ENCODE data around the gene PRKAR1A. TPM values are rescaled to one million over a fixed set of nuclear protein-coding genes. Genes with fewer than 3 reads are reported as not detected.

PRKAR1A gene
- total RNA-seq, 1 donor = 267 TPM

DNA sequence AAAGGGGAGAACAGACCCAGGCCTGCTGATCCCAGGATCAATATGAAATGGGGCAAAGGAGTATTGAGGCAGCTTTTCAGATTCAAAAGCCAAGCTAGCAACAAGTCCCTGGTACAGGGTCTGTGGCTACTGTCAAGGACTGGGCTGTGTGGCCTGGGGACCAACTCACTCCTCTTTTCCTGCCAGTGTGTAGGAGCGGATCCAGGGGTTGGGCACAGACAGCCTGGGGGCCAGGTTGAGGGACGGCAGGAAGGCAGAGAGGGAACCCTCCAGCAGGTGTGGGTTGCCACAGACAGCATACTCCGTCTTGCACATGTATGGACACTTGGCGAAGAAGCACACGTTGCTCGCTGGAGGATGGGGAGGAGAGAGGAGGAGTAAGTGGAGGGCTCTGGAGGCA, 29.6 kb downstream of the PRKAR1A start:
- no peak for DNase-seq (ENCODE audit: low read depth)
- no peak overlapping the region for H3K4me3 ChIP-seq (ENCODE audit: low read depth, low read length)
- TF ChIP-seq, protein P1, sequence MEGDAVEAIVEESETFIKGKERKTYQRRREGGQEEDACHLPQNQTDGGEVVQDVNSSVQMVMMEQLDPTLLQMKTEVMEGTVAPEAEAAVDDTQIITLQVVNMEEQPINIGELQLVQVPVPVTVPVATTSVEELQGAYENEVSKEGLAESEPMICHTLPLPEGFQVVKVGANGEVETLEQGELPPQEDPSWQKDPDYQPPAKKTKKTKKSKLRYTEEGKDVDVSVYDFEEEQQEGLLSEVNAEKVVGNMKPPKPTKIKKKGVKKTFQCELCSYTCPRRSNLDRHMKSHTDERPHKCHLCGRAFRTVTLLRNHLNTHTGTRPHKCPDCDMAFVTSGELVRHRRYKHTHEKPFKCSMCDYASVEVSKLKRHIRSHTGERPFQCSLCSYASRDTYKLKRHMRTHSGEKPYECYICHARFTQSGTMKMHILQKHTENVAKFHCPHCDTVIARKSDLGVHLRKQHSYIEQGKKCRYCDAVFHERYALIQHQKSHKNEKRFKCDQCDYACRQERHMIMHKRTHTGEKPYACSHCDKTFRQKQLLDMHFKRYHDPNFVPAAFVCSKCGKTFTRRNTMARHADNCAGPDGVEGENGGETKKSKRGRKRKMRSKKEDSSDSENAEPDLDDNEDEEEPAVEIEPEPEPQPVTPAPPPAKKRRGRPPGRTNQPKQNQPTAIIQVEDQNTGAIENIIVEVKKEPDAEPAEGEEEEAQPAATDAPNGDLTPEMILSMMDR (IDR thresholded peaks at IDR 0.05; ENCODE audit: insufficient read depth, low read length) = no peak

DNA sequence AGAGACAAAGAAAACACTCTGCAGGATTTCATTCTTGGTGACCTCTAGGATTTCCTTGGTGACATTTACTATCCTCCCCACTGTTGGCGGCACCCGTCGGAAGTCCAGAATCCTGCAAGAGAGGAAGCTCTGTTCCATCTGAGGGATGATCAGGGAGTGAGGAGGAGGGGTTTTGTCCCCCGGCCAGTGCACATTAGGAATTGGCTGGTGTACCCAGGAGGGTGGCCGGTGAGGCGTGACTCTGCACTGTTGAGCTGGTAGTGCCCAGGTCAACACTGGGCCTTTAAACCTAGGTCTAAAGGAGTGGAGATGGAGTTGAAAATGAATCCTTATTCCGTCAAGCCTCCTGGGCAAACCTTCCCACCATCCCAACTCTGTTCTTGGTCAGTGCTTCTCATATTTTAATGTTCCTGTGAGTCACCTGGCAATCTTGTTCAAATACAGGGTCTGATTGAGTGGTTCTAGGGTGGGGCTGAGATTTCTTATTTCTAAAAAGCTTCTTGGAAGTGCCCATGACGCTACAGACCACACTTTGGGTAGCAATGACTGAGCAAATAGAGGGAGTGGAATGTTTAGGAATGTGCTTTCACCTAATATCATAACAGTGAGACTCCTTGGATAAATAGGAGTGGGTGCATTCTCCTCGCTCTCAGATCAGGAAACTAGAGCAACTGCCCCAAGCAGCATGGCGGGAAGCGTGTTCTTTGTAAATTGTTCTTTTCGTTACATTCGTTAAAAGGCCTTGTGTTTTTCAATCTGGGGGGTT, 30.7 kb downstream of the PRKAR1A start:
- DNase-seq (ENCODE audit: low read depth) = no peak
- TF ChIP-seq, protein P1 (IDR thresholded peaks at IDR 0.05; ENCODE audit: insufficient read depth, low read length) = no peak
- no peak overlapping the region for H3K4me3 ChIP-seq (ENCODE audit: low read depth, low read length)

DNA sequence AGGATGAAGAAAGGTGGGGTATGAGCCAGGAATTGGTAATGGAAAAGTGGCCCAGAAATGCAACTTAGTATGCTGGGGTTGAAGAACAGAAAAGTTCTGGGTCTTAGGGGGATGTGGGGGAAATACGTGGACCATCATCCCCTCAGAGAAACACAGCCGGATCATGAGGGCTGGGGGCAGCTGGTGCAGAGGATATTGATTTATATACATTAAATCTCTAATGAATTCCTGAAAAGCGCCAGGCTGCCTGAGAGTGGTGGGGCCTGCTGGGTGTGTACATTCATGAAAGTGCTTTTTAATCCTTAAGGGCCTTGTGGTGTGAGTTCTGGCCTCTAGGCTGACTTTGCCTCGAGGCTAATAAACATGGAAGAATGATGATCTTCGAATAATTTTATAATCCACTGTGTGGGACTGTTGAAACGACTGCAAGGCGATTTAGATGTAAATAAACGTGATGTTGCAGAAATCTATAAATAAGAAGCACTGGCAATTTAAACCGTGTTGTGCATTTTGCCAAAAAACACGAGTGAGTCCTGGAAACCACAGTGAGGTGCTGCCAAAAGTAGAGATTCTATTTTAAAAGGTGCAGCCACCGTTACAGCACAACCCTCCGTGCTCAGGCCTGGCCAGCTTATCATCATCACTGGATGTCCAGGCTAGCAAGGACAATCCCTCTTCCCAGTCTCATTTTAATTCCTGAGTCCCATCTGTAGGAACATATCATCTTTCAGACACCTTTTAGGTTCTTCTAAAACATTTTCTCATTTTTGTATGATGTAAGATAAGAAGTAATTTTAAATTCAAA, 32.1 kb downstream of the PRKAR1A start:
- DNase-seq (ENCODE audit: low read depth) = no peak
- TF ChIP-seq, protein P1 (IDR thresholded peaks at IDR 0.05; ENCODE audit: insufficient read depth, low read length) = no peak
- H3K4me3 ChIP-seq (ENCODE audit: low read depth, low read length) = no peak overlapping the region

DNA sequence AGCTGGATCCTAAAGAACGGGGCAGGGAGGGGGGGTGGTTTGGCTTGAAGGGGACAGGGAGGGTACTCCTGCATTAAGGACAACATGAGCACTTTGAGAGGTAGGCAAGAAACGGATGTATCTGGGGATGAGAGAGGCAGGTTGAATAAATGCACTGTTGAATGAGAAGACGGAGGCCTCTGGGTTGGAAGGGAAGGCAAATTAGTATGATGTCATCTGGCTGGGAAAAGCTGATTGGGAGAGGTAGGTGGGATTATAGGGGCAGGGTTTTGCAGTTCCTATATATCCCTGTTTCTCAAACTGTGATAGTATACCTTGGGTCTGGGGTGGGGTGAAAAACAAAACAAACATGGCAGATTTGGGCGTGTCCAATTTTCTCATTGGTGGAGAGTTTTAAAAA, 44.3 kb downstream of the PRKAR1A start:
- no peak overlapping the region for H3K4me3 ChIP-seq (ENCODE audit: low read depth, low read length)
- DNase-seq (ENCODE audit: low read depth) = no peak
- TF ChIP-seq, protein P1 (IDR thresholded peaks at IDR 0.05; ENCODE audit: insufficient read depth, low read length) = no peak

DNA sequence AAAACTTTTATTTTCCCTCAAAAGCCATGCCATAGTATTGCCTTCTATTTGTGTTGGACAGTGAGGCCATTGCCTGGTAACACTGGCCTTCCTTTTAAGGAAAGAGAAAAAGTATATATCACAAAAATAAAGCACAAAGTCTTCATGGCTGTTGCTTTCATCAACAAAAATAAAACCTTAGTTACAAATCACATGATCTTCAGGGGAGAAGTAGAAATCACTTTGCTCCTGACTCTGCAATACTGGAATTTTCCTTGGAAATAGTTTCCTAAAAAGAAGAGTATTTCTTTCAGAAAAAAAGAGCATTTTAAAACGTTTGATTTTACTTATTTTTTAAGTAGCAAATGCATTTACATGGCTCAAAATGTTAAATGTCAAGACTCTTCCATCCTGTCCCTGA, 47.1 kb downstream of the PRKAR1A start:
- DNase-seq (ENCODE audit: low read depth) = no peak
- TF ChIP-seq, protein P1 (IDR thresholded peaks at IDR 0.05; ENCODE audit: insufficient read depth, low read length) = no peak
- H3K4me3 ChIP-seq (ENCODE audit: low read depth, low read length) = no peak overlapping the region

DNA sequence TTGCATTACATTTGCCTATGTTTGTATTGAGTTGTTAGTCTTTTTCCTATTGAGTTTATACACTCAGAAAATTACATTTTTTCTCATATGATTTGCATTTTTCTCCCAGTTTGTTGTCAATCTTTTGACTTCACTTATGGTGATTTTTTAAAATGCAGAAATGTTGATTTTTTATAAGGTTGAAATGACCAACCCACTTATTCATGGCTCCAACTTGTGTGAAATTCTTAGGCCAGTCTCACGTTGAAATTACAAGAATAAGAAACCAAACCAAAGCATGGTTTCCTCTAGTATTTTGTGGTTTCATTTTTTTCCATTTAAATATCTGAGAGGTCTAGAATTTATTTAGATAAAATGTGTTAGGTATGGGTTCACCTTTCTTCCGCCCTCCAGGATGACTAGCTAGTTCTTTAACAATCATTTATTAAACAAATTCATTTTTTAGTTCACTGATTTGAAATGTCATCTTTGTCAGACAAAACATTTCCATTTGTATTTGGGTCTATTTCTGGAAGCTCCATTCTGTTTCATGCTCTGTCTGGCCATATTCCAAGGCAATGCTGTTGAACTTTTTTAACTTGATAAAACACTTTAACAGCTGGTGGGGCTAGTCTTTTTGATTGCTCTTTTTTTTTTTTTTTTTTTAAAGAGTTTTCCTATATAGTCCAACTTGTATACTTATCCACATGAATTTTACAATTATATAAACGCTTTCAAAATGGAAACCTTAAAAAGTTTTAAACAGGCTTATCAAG, 48.9 kb downstream of the PRKAR1A start:
- DNase-seq (ENCODE audit: low read depth) = peak; percentile 61

More for the DNA sequence above, 48.9 kb downstream of the PRKAR1A start:
- TF ChIP-seq, protein P1 (IDR thresholded peaks at IDR 0.05; ENCODE audit: insufficient read depth, low read length) = no peak
- H3K4me3 ChIP-seq (ENCODE audit: low read depth, low read length) = no peak overlapping the region

Measured in fibroblast of the aortic adventitia (primary cell).